ENCODE measurements around the gene CLIP3. TPM values are rescaled to one million over a fixed set of nuclear protein-coding genes. Genes with fewer than 3 reads are reported as not detected.

Gene CLIP3
- total RNA-seq, 4 donors from 2014 or later: 2.2 to 3.0 (median 2.7) TPM

DNA sequence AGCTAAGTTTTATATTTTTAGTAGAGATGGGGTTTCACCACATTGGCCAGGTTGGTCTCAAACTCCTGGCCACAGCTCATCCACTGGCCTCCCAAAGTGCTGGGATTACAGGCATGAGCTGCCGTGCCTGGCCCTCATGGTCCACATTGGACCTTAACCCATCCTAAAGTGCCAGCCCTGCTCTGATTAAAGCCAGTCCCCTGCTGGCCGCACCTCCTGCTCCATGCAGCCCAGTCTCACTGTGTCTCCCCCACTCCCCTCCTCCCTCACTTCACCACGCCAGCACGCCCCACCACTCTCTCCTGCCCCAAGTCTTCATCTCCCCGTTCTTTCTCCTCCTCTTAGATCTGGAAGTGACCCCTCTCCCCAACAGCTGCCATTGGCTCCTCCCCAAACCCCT, 54.4 kb downstream of the CLIP3 start:
- TF ChIP-seq, protein P1, sequence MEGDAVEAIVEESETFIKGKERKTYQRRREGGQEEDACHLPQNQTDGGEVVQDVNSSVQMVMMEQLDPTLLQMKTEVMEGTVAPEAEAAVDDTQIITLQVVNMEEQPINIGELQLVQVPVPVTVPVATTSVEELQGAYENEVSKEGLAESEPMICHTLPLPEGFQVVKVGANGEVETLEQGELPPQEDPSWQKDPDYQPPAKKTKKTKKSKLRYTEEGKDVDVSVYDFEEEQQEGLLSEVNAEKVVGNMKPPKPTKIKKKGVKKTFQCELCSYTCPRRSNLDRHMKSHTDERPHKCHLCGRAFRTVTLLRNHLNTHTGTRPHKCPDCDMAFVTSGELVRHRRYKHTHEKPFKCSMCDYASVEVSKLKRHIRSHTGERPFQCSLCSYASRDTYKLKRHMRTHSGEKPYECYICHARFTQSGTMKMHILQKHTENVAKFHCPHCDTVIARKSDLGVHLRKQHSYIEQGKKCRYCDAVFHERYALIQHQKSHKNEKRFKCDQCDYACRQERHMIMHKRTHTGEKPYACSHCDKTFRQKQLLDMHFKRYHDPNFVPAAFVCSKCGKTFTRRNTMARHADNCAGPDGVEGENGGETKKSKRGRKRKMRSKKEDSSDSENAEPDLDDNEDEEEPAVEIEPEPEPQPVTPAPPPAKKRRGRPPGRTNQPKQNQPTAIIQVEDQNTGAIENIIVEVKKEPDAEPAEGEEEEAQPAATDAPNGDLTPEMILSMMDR (IDR thresholded peaks at IDR 0.05): no peak
- TF ChIP-seq POLR2AphosphoS5 (IDR thresholded peaks at IDR 0.05) (no peak), POLR2A (IDR thresholded peaks at IDR 0.05) (no peak), EP300 (IDR thresholded peaks at IDR 0.05) (no peak)

DNA sequence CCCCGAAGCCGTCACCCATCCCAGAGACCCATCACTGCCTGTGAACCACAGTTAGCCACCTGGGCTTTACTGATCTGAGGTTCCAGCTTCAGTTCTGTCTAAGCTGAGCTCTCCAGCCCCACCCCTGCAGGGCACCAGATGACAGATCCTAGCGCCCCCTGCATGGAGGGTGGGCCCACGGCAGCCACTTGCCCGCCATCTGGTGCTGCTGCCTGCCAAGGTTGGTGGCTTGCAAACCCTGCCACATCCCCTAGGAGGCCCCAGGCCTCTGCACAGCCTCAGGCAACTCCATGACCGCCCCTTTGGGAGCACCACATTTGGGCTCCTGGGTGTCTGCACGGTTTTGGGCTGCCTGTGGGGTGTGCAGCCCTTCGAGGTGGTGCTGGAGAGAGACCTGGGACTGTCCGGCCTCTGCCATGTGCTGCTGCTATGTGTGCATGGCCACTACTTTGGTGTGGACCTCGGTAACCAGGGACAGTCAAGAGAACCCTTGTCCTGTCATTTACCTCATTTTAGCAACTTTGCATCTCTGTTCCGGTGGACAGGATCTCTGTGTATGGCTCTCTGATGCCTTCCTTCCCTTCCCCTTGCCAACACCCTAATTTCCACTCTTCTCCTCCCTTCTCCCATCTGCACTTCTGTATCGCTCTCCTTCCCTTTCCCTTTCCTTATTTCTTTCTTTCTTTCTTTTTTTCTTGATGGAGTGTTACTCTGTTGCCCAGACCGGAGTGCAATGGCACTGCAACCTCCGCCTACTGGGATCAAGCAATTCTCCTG, 55.0 kb downstream of the CLIP3 start:
- WGBS: 81% methylated on average over 8 of the region's 14 CpGs
- H3K9me3 ChIP-seq: no peaks in the 10 kb centered on the region
- H3K27me3 ChIP-seq: peaks cover 59% of the 10 kb centered on the region
- H3K27ac ChIP-seq: no peak overlapping the region
- DNase-seq (ENCODE audit: low spot score in 2 of 2): no peak
- TF ChIP-seq POLR2A (IDR thresholded peaks at IDR 0.05): no peak
- TF ChIP-seq, protein P1 (IDR thresholded peaks at IDR 0.05): no peak
- TF ChIP-seq EP300 (IDR thresholded peaks at IDR 0.05): no peak
- no peak for TF ChIP-seq POLR2AphosphoS5 (IDR thresholded peaks at IDR 0.05)
- no peaks in the 10 kb centered on the region for H3K4me1 ChIP-seq
- H3K36me3 ChIP-seq: no peaks in the 10 kb centered on the region
- no peak overlapping the region for H3K4me3 ChIP-seq

More for the DNA sequence above, 54.4 kb downstream of the CLIP3 start:
- Histone ChIP-seq H3K36me3 (no peaks in the 10 kb centered on the region), H3K27me3 (peaks cover 61% of the 10 kb centered on the region), H3K4me3 (no peak overlapping the region), H3K4me1 (no peaks in the 10 kb centered on the region), H3K27ac (no peak overlapping the region), H3K9me3 (no peaks in the 10 kb centered on the region)
- no peak for DNase-seq (ENCODE audit: low spot score in 2 of 2)
- WGBS: 33% methylated on average over 5 of the region's 5 CpGs

DNA sequence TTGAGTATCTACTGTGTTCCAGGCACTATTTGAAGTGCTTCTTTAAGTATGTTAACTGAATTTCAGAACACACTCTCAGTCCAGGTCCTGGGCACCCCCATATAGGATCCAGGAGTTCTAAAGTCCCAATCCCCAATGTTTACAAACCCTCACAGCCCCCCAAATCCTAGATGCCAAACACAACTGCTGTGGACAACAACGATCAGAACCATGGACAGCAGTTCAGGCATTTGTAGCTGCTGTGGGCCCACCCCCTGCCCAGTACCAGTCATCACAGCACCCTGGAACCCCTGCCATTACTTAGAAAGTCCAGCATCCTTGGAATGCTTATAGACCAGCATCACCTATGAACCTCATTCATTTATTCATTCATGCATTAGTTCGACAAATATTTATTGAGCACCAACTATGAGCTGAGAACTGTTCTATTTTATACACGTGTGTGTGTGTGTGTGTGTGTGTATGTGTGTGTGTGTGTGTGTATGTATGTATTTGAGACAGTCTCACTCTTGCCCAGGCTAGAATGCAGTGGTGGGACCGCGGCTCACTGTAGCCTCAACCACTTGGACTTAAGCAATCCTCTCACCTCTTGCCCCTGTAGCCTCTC, 57.0 kb downstream of the CLIP3 start:
- H3K4me1 ChIP-seq: no peaks in the 10 kb centered on the region
- H3K27me3 ChIP-seq: peaks cover 54% of the 10 kb centered on the region
- H3K27ac ChIP-seq: no peak overlapping the region
- TF ChIP-seq, protein P1 (IDR thresholded peaks at IDR 0.05): no peak
- TF ChIP-seq POLR2A (IDR thresholded peaks at IDR 0.05) (no peak), EP300 (IDR thresholded peaks at IDR 0.05) (no peak), POLR2AphosphoS5 (IDR thresholded peaks at IDR 0.05) (no peak)
- H3K4me3 ChIP-seq: no peak overlapping the region
- no peaks in the 10 kb centered on the region for H3K36me3 ChIP-seq
- DNase-seq (ENCODE audit: low spot score in 2 of 2): no peak
- H3K9me3 ChIP-seq: no peaks in the 10 kb centered on the region
- 30% methylated on average over 5 of the region's 5 CpGs for WGBS

DNA sequence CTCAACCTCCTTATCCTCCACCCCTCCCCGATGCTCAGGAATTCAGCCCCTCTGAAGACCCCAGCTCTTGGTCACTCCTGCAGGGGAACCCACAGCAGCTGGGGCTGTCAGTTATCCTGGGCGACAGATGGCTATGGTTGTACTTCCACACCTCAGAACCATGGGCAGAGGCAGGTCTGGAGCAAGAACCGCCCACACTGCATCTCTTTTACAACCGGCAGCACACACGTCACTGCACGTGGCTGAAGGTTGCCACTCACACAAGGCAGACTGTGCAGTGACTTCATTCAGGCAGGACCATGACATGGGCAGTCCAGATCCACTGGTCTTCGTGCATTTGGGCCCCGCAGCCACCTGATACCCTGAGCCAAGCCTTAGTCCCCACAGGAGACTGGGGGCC, 59.2 kb downstream of the CLIP3 start:
- Histone ChIP-seq H3K9me3 (no peaks in the 10 kb centered on the region), H3K27ac (no peak overlapping the region), H3K4me3 (no peak overlapping the region), H3K27me3 (peaks cover 37% of the 10 kb centered on the region), H3K36me3 (no peaks in the 10 kb centered on the region), H3K4me1 (no peaks in the 10 kb centered on the region)
- TF ChIP-seq, protein P1 (IDR thresholded peaks at IDR 0.05): no peak
- TF ChIP-seq POLR2AphosphoS5 (IDR thresholded peaks at IDR 0.05): no peak
- 58% methylated on average over 2 of the region's 8 CpGs for WGBS
- no peak for DNase-seq (ENCODE audit: low spot score in 2 of 2)

DNA sequence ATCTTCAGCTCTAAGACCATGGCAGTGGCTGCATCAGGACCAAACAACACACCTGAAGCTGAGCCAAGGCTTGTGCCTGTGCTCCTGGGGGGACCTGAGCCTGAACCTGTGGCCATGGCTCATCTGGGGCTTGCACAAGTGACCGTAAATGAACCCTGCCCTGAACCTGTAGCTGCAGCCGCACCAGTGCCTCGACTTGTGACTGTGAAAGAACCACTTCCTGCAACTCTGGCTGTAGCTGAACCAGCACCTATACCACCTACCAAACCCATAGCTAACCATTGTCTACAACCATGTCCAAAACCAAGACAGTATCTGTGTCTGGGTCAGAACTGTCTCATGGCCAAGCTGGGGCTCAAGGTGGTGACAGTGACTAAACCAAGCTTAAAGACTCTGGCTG, 65.9 kb downstream of the CLIP3 start:
- WGBS: 86% methylated on average over 1 of the region's 3 CpGs
- DNase-seq (ENCODE audit: low spot score in 2 of 2): no peak
- no peak overlapping the region for H3K4me3 ChIP-seq
- H3K27ac ChIP-seq: no peak overlapping the region
- TF ChIP-seq POLR2A (IDR thresholded peaks at IDR 0.05) (no peak), POLR2AphosphoS5 (IDR thresholded peaks at IDR 0.05) (no peak), EP300 (IDR thresholded peaks at IDR 0.05) (no peak)
- TF ChIP-seq, protein P1 (IDR thresholded peaks at IDR 0.05): no peak
- no peaks in the 10 kb centered on the region for H3K4me1 ChIP-seq
- H3K36me3 ChIP-seq: no peaks in the 10 kb centered on the region
- H3K9me3 ChIP-seq: no peaks in the 10 kb centered on the region
- peaks cover 9% of the 10 kb centered on the region for H3K27me3 ChIP-seq

All from suprapubic skin (tissue), 4 donors.